Breast epithelium (tissue), 3 donors: ENCODE measurements around the gene ARFIP1.
"Not testable (repeated sequence)": the region's sequence is repeated elsewhere in the genome, so short reads cannot be mapped to it uniquely, and the experiment has no call there.

Source experiments
- POLR2AphosphoS5 ChIP-seq, 3 donors: sonication (generic); formaldehyde crosslinking; IDR thresholded peaks; one replicate each; pipeline ENCODE4 v1.6.1; 2017; ENCODE audit warnings: antibody characterized with exemption in 3 of 3
- TF ChIP-seq, protein P1 (sequence below), 3 donors: fragments of 450-650 bp; IDR thresholded peaks; one replicate each; pipeline ENCODE4 v1.5.1; 2016 to 2017; ENCODE audit warnings: antibody characterized with exemption in 3 of 3, mild to moderate bottlenecking in 3 of 3, moderate library complexity in 3 of 3

DNA sequence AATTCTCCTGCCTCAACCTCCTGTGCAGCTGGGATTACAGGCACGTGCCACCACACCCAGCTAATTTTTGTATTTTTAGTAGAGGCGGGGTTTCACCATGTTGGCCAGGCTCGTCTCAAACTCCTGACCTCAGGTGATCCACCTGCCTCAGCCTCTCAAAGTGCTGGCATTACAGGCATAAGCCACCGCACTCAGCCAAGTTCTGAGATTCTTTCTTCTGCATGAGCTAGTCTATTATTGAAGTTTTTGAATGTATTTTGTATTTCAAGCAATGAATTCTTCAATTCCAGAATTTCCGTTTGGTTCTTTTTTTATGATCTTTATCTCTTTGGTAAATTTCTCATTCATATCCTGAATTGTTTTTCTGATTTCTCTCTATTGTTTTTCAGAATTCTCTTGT lies 74.3 kb downstream of the ARFIP1 start:
- not testable (repeated sequence) for TF ChIP-seq POLR2AphosphoS5 (IDR thresholded peaks at IDR 0.05)
- TF ChIP-seq, protein P1, sequence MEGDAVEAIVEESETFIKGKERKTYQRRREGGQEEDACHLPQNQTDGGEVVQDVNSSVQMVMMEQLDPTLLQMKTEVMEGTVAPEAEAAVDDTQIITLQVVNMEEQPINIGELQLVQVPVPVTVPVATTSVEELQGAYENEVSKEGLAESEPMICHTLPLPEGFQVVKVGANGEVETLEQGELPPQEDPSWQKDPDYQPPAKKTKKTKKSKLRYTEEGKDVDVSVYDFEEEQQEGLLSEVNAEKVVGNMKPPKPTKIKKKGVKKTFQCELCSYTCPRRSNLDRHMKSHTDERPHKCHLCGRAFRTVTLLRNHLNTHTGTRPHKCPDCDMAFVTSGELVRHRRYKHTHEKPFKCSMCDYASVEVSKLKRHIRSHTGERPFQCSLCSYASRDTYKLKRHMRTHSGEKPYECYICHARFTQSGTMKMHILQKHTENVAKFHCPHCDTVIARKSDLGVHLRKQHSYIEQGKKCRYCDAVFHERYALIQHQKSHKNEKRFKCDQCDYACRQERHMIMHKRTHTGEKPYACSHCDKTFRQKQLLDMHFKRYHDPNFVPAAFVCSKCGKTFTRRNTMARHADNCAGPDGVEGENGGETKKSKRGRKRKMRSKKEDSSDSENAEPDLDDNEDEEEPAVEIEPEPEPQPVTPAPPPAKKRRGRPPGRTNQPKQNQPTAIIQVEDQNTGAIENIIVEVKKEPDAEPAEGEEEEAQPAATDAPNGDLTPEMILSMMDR (IDR thresholded peaks at IDR 0.05) = not testable (repeated sequence)
